ENCODE results near the gene DARS2. TPM values are rescaled to one million over a fixed set of nuclear protein-coding genes. Genes with fewer than 3 reads are reported as not detected.

Gene DARS2
- total RNA-seq, 1 experiment from 2014 or later = 25.6 TPM

Other genes starting within 250 kb of the DARS2 start
- not detected for gene SLC9C2, start 221.6 kb upstream of the DARS2 start, total RNA-seq (2021; ENCODE audit: unreplicated experiment)
- not detected for gene TEX50, start 189.3 kb upstream of the DARS2 start, total RNA-seq (2021; ENCODE audit: unreplicated experiment)
- gene ANKRD45, start 154.8 kb upstream of the DARS2 start, total RNA-seq (2021; ENCODE audit: unreplicated experiment) = 0.44 TPM
- 16.2 TPM for gene KLHL20, start 109.7 kb upstream of the DARS2 start, total RNA-seq (2021; ENCODE audit: unreplicated experiment)
- 20.3 TPM for gene CENPL, start 210 bp downstream of the DARS2 start, total RNA-seq (2021; ENCODE audit: unreplicated experiment)
- 798 TPM for gene GAS5, start 43.3 kb downstream of the DARS2 start, total RNA-seq (2021; ENCODE audit: unreplicated experiment)
- 9.5 TPM for gene ZBTB37, start 43.7 kb downstream of the DARS2 start, total RNA-seq (2021; ENCODE audit: unreplicated experiment)
- 0.61 TPM for gene SERPINC1, start 92.7 kb downstream of the DARS2 start, total RNA-seq (2021; ENCODE audit: unreplicated experiment)
- gene RC3H1, start 197.7 kb downstream of the DARS2 start, total RNA-seq (2021; ENCODE audit: unreplicated experiment) = 23.6 TPM

Measured in HCT116 (cell line).